Measurements from ENCODE around the gene DEAF1. TPM values are rescaled to one million over a fixed set of nuclear protein-coding genes. Genes with fewer than 3 reads are reported as not detected.

The DEAF1 gene
- total and polyA plus RNA-seq, 5 experiments from 2014 or later, result 27.0 to 58.2 (median 46.5) TPM

- Mint-ChIP-seq H3K36me3 (peaks cover 3 to 48% (median 35%) of the 10 kb centered on the region in 3 donors), H3K27ac (peak overlapping the region in 1 of 10 donors; percentile 84), H3K27me3 (no peaks in the 10 kb centered on the region), H3K4me1 (peaks cover 21 to 43% (median 32%) of the 10 kb centered on the region in 4 donors), H3K4me3 (no peak overlapping the region), H3K9me3 (no peaks in the 10 kb centered on the region)
- DNase-seq (peak in 1 of 10 donors; percentile 6), ATAC-seq (no peak)
- POLR2A ChIA-PET, result interaction anchor here (0.6 kb wide), 1 partner anchor 12 kb away, joined by 6 read pairs; no protein-coding TSS in a partner anchor
Observed at GRCh38 chr11:688681-689080, 6.3 kb downstream of the DEAF1 start.

DNA sequence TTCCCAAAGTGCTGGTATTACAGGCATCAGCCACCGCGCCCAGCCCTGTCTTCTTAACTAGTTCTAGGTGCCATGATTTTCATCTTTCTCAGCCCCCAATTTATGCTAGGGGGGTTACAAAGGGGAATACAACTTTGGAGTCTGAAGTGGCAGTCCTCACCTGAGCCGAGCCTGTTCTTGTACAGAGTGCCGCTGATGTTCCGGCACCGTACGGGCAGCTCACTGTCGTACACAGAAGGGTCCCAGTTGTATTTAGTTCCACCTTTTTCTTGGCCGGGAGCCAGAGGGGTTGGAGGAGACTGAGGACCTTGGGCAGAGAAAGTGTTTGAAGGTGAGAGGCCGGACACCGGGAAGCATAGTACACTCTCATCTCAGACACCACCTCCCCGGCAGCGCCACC, 7.3 kb downstream of the DEAF1 start:
- Mint-ChIP-seq H3K27ac (peak overlapping the region in 4 of 10 donors; percentile 9 to 83 (median 49)), H3K4me3 (no peak overlapping the region), H3K4me1 (peaks cover 14 to 33% (median 23%) of the 10 kb centered on the region in 4 donors), H3K9me3 (no peaks in the 10 kb centered on the region), H3K27me3 (no peaks in the 10 kb centered on the region), H3K36me3 (peaks cover 12 to 57% (median 44%) of the 10 kb centered on the region in 3 donors)
- POLR2A ChIA-PET, result no interaction called here
- no peak for ATAC-seq
- DNase-seq, result peak in 1 of 10 donors; percentile 50

DNA sequence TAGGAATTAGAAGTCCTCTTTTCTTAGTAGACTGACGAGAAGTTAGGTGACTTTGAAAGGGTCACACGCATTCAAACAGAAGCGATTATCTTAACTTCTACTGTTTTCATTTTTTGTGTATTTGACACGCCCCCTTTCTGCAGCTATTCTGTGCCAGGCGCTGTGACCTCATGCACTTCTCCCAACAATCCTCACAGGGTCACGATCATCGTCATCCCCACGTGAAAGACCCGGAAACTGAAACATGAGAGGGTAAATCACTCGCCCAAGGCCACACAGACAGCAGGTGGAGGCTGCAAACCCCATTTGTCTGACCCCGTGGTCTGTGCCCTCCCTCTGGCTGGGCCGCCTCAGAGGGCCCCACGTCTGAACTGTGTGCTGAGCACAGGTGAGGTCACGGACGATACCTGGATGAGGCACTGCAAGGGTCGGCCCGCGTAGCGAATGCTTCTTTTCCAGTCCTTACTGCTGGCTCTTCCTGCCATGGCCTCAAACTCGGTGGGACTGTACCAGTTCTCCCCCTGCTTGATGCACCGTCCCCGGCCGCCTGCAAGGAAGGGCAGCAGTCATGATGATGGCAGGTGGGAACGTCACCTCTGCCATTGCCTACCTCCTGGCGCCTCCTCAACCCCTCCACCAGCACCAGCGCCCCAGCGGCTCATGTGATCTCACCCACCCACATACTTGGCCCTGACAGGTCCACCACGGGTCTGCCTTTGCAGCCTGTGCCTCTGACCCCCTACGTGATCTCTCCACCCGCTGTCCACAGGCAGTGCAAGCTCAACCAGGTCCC, 8.4 kb downstream of the DEAF1 start:
- no peak overlapping the region for H3K4me3 Mint-ChIP-seq
- H3K27me3 Mint-ChIP-seq, result no peaks in the 10 kb centered on the region
- peak overlapping the region in 5 of 10 donors; percentile 33 to 80 (median 66) for H3K27ac Mint-ChIP-seq
- H3K36me3 Mint-ChIP-seq, result peaks cover 18 to 64% (median 54%) of the 10 kb centered on the region in 3 donors
- ATAC-seq (no peak), DNase-seq (peak in 1 of 10 donors; percentile 55)
- POLR2A ChIA-PET, result interaction anchor here (0.9 kb wide), 1 partner anchor 70 kb away, joined by 4 read pairs; no protein-coding TSS in a partner anchor
- H3K9me3 Mint-ChIP-seq, result no peaks in the 10 kb centered on the region
- H3K4me1 Mint-ChIP-seq, result peaks cover 9 to 24% (median 12%) of the 10 kb centered on the region in 4 donors

GRCh38 chr11:680970-681369, 14.1 kb downstream of the DEAF1 start:
- H3K4me1 Mint-ChIP-seq, result peaks cover 0 to 8% (median 2%) of the 10 kb centered on the region in 4 donors
- no peaks in the 10 kb centered on the region for H3K9me3 Mint-ChIP-seq
- no peak overlapping the region for H3K4me3 Mint-ChIP-seq
- peak overlapping the region in 7 of 10 donors; percentile 17 to 81 (median 69) for H3K27ac Mint-ChIP-seq
- peaks cover 18 to 72% (median 39%) of the 10 kb centered on the region in 3 donors for H3K36me3 Mint-ChIP-seq
- DNase-seq, result peak in 1 of 10 donors; percentile 54
- ATAC-seq, result peak; percentile 68 to 75
- no peaks in the 10 kb centered on the region for H3K27me3 Mint-ChIP-seq
- POLR2A ChIA-PET, result interaction anchor here (0.7 to 1.6 kb wide), 6 partner anchors 10 to 234 kb away, joined by 3 to 6 read pairs (median 4); partner anchors contain the start of genes DEAF1, PHRF1 and TMEM80

DNA sequence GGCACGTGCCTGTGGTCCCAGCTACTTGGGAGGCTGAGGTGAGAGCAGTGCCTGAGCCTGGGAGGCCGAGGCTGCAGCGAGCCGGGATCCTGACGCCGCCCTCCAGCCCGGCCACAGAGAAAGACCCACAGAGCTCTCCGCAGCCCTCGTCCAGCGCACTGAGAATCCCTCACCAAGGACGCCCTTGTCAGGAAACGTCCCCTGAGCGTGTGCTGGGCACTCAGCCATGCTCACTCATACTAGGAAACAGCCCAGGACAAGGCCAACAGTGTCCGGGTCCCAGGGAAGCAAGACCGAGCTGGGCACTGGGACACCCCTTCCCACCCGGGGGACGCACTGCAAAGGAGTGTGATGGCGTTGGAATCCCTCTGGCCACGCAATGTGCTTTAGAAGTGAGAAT, 14.5 kb downstream of the DEAF1 start:
- DNase-seq, result peak in 1 of 10 donors; percentile 55
- H3K9me3 Mint-ChIP-seq, result no peaks in the 10 kb centered on the region
- H3K4me3 Mint-ChIP-seq, result no peak overlapping the region
- POLR2A ChIA-PET, result interaction anchor here (1.2 to 1.6 kb wide), 3 partner anchors 12 to 104 kb away, joined by 3 to 6 read pairs (median 3); partner anchors contain the start of genes DEAF1, PHRF1 and TMEM80
- H3K4me1 Mint-ChIP-seq, result peaks cover 0 to 8% (median 2%) of the 10 kb centered on the region in 4 donors
- H3K27ac Mint-ChIP-seq, result peak overlapping the region in 6 of 10 donors; percentile 62 to 81 (median 72)
- H3K36me3 Mint-ChIP-seq, result peaks cover 18 to 70% (median 39%) of the 10 kb centered on the region in 3 donors
- ATAC-seq, result no peak
- no peaks in the 10 kb centered on the region for H3K27me3 Mint-ChIP-seq

DNA sequence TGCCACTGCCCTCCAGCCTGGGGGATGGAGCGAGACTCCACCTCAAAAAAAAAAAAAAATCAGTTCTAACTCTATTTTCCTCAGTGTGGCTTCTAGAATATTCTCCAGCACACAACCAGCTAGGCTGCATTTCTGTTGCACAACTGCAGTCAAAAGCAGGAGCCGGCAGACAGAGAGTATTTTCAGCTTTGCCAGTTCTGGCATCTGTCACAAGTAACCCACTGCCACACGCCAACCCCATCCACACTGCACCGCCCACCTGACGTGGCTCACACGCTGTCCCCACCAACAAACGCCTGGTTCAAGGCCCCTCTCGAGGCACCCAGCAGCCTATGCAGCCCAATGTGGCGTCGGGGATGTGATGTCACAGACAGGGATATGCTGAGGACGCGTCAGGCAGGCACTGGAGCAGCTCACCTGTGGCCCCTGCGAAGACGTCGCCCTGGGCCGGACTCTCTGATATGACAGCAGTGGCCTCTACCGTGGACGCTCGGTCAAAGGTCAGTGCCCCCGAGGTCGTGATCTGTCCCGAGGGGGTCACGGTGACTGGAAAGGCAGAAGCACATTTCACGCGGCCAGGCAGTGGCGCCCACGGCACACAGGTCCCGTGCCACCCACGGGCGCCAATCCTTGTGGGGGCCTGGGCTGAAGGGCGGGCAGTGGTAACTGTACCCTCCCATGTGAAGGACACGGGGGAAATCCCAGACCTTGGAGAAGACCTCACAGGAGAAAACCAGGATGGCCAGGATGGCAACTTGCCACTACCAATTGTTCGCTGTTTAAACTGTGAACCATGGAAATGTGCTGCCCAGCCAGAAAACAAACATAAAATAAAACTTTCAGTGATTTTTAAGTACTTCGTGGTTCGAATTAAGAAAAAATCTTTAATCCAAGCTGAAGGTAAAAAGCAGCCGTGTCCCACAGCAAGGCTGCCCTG, 15.5 kb downstream of the DEAF1 start:
- no peak for ATAC-seq
- Mint-ChIP-seq H3K4me1 (peaks cover 0 to 8% (median 2%) of the 10 kb centered on the region in 4 donors), H3K27me3 (no peaks in the 10 kb centered on the region), H3K36me3 (peaks cover 18 to 67% (median 36%) of the 10 kb centered on the region in 3 donors), H3K27ac (no peak overlapping the region), H3K4me3 (no peak overlapping the region), H3K9me3 (no peaks in the 10 kb centered on the region)
- POLR2A ChIA-PET, result interaction anchor here (0.9 to 1.5 kb wide), 2 partner anchors 11 to 13 kb away, joined by 3 to 4 read pairs; no protein-coding TSS in a partner anchor
- DNase-seq, result peak in 1 of 10 donors; percentile 42

DNA sequence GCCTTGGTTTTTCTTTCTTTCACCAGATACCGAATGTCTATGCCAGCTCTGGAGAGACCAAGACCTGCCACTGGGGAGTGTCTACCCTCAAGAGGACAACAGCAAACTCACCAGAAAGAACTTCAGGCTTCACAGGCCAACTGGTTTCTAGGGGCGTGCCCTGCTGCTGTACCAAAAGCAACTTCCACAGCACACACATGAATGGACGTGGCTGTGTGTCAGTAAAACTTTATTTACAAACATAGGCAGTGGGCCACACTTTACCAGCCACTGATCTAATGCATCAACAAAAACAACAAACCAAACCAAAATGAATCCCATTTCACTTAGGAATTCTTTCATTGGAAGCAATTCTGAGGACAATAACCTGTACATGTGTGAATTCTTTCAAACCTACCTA, 16.7 kb downstream of the DEAF1 start:
- POLR2A ChIA-PET, result no interaction called here
- Mint-ChIP-seq H3K36me3 (peaks cover 16 to 66% (median 29%) of the 10 kb centered on the region in 3 donors), H3K4me1 (peaks cover 0 to 8% (median 2%) of the 10 kb centered on the region in 4 donors), H3K9me3 (no peaks in the 10 kb centered on the region), H3K27ac (peak overlapping the region in 3 of 10 donors; percentile 4 to 44 (median 27)), H3K4me3 (no peak overlapping the region), H3K27me3 (no peaks in the 10 kb centered on the region)
- ATAC-seq, result no peak
- DNase-seq, result no peak

DNA sequence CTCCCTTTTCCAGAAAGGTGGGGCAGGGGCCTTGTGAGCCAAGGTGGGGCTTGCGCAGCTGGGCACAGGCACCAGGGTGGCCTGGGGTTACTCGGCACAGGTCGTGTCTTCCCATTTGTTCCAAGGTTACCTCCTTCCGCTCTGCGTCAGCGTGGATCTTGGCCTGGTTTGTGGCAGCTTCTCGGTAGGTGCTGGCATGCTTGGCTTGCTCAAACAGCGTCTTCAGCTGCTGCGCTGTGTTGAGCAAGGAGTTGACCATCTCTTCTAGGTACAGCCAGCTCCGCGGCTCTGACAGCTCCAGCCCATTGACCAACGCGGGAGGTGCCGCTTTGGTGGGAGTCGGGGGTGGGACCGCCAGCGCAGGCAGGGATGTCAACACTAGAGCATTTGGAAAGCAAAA, 20.6 kb downstream of the DEAF1 start:
- ATAC-seq, result no peak
- Mint-ChIP-seq H3K9me3 (no peaks in the 10 kb centered on the region), H3K4me1 (peaks cover 0 to 2% (median 0%) of the 10 kb centered on the region in 4 donors), H3K27me3 (no peaks in the 10 kb centered on the region), H3K27ac (no peak overlapping the region), H3K36me3 (peaks cover 6 to 57% (median 20%) of the 10 kb centered on the region in 3 donors), H3K4me3 (no peak overlapping the region)
- POLR2A ChIA-PET, result interaction anchor here (0.5 to 0.6 kb wide), 2 partner anchors 10 to 76 kb away, joined by 3 to 4 read pairs; no protein-coding TSS in a partner anchor
- DNase-seq, result no peak

DNA sequence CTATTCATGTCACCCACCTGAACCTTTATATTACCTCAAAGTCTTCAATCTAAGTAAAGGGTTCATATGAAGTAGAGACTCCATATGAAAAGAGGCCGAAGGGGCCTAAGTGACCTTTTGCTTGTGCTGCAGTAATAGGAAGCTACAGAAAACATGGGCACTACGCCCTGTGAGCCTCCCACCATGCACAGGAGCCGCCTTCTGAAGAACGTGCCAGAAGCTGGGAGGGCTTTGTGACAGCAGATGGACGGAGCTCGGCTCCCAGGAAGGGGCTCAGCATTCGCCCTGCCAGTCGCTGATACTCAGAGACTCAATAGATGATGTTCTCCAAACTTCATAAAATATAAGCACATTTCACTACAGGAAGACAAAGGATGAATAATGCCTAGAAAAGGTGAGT, 21.2 kb downstream of the DEAF1 start:
- POLR2A ChIA-PET, result interaction anchor here (0.5 to 0.6 kb wide), 2 partner anchors 10 to 77 kb away, joined by 3 to 4 read pairs; no protein-coding TSS in a partner anchor
- no peaks in the 10 kb centered on the region for H3K27me3 Mint-ChIP-seq
- H3K9me3 Mint-ChIP-seq, result no peaks in the 10 kb centered on the region
- DNase-seq, result no peak
- H3K36me3 Mint-ChIP-seq, result peaks cover 6 to 52% (median 20%) of the 10 kb centered on the region in 3 donors
- H3K4me1 Mint-ChIP-seq, result peaks cover 0 to 2% (median 0%) of the 10 kb centered on the region in 4 donors
- peak overlapping the region in 2 of 10 donors; percentile 6 to 32 for H3K27ac Mint-ChIP-seq
- ATAC-seq, result no peak
- H3K4me3 Mint-ChIP-seq, result no peak overlapping the region

- ATAC-seq (no peak), DNase-seq (no peak)
- H3K4me3 Mint-ChIP-seq, result no peak overlapping the region
- H3K27me3 Mint-ChIP-seq, result no peaks in the 10 kb centered on the region
- peak overlapping the region in 3 of 10 donors; percentile 41 to 80 (median 64) for H3K27ac Mint-ChIP-seq
- POLR2A ChIA-PET, result no interaction called here
- peaks cover 0 to 38% (median 3%) of the 10 kb centered on the region in 3 donors for H3K36me3 Mint-ChIP-seq
- no peaks in the 10 kb centered on the region for H3K9me3 Mint-ChIP-seq
- peaks cover 0 to 5% (median 2%) of the 10 kb centered on the region in 4 donors for H3K4me1 Mint-ChIP-seq
Observed at GRCh38 chr11:665704-666281, 29.2 kb downstream of the DEAF1 start.

GRCh38 chr11:665062-665703, 29.8 kb downstream of the DEAF1 start:
- H3K4me1 Mint-ChIP-seq, result peaks cover 0 to 5% (median 2%) of the 10 kb centered on the region in 4 donors
- POLR2A ChIA-PET, result no interaction called here
- H3K9me3 Mint-ChIP-seq, result no peaks in the 10 kb centered on the region
- H3K36me3 Mint-ChIP-seq, result peaks cover 0 to 38% (median 3%) of the 10 kb centered on the region in 3 donors
- DNase-seq, result no peak
- H3K27me3 Mint-ChIP-seq, result no peaks in the 10 kb centered on the region
- no peak for ATAC-seq
- peak overlapping the region in 2 of 10 donors; percentile 64 to 80 for H3K27ac Mint-ChIP-seq
- H3K4me3 Mint-ChIP-seq, result no peak overlapping the region

Measured in naive thymus-derived CD8-positive, alpha-beta T cell (primary cell).